H9 (cell line): Measurements from ENCODE around the gene LAMP1. TPM values are rescaled to one million over a fixed set of nuclear protein-coding genes. Genes with fewer than 3 reads are reported as not detected.

Experiments
- DNase-seq: peaks from one replicate; pipeline ENCODE4 v3.0.0-alpha.2; 2017
- H2AFZ ChIP-seq: one replicate; pipeline ENCODE4 v1.6.1; 2013; ENCODE audit warnings: mild to moderate bottlenecking, low read length, control low read depth, moderate library complexity
- H2AK5ac ChIP-seq: 2 replicates; pipeline ENCODE4 v1.6.1; 2013; ENCODE audit warnings: low read length, control low read depth, mixed read lengths; ENCODE audit not compliant: insufficient read length
- H2BK120ac ChIP-seq: one replicate; pipeline ENCODE4 v1.6.1; 2013; ENCODE audit warnings: low read depth, mild to moderate bottlenecking, low read length, control low read depth, inconsistent platforms; ENCODE audit not compliant: poor library complexity, severe bottlenecking
- H2BK12ac ChIP-seq: 2 replicates; pipeline ENCODE4 v1.6.1; 2013; ENCODE audit warnings: low read length, control low read depth, mixed read lengths, low read depth; ENCODE audit not compliant: insufficient read length
- H2BK15ac ChIP-seq: 2 replicates; pipeline ENCODE4 v1.6.1; 2013; ENCODE audit warnings: low read depth, low read length, control low read depth
- H2BK20ac ChIP-seq: one replicate; pipeline ENCODE4 v1.6.1; 2013; ENCODE audit warnings: low read depth, mild to moderate bottlenecking, low read length, control low read depth, inconsistent platforms; ENCODE audit not compliant: poor library complexity, severe bottlenecking
- H2BK5ac ChIP-seq: 2 replicates; pipeline ENCODE4 v1.6.1; 2013; ENCODE audit warnings: low read length, control low read depth, mixed read lengths; ENCODE audit not compliant: insufficient read length
- H3K14ac ChIP-seq: 2 replicates; pipeline ENCODE4 v1.6.1; 2013; ENCODE audit warnings: low read length, control low read depth; ENCODE audit not compliant: insufficient read depth
- H3K18ac ChIP-seq: 2 replicates; pipeline ENCODE4 v1.6.1; 2013; ENCODE audit warnings: low read depth, mild to moderate bottlenecking, mixed read lengths, low read length, control low read depth; ENCODE audit not compliant: insufficient read length
- H3K23ac ChIP-seq: 2 replicates; pipeline ENCODE4 v1.6.1; 2013; ENCODE audit warnings: low read length, control low read depth, mixed read lengths, low read depth; ENCODE audit not compliant: insufficient read length
- H3K23me2 ChIP-seq: 2 replicates; pipeline ENCODE4 v1.6.1; 2013; ENCODE audit warnings: low read depth, mild to moderate bottlenecking, mixed read lengths, low read length, control low read depth; ENCODE audit not compliant: insufficient read length, poor library complexity, severe bottlenecking
- H3K27ac ChIP-seq: 2 replicates; pipeline ENCODE4 v1.5.1; 2013; ENCODE audit warnings: low read length, control low read depth, mixed read lengths, low read depth; ENCODE audit not compliant: insufficient read length
- H3K27me3 ChIP-seq: 2 replicates; pipeline ENCODE4 v1.6.1; 2013; ENCODE audit warnings: low read length, control low read depth, inconsistent platforms; ENCODE audit not compliant: insufficient read depth
- H3K4ac ChIP-seq: 2 replicates; pipeline ENCODE4 v1.6.1; 2013; ENCODE audit warnings: low read depth, mild to moderate bottlenecking, control low read depth, inconsistent platforms, low read length, moderate library complexity
- H3K4me1 ChIP-seq: 2 replicates; pipeline ENCODE4 v1.6.1; 2013; ENCODE audit warnings: low read length, control low read depth, inconsistent platforms; ENCODE audit not compliant: insufficient read depth
- H3K4me2 ChIP-seq: 2 replicates; pipeline ENCODE4 v1.6.1; 2013; ENCODE audit warnings: low read length, control low read depth, mixed read lengths; ENCODE audit not compliant: insufficient read length, insufficient read depth
- H3K56ac ChIP-seq: 2 replicates; pipeline ENCODE4 v1.6.1; 2013; ENCODE audit warnings: low read depth, mild to moderate bottlenecking, mixed read lengths, low read length, control low read depth; ENCODE audit not compliant: insufficient read length
- H3K79me1 ChIP-seq: 2 replicates; pipeline ENCODE4 v1.6.1; 2013; ENCODE audit warnings: low read depth, mild to moderate bottlenecking, moderate library complexity, low read length, control low read depth, inconsistent platforms; ENCODE audit not compliant: insufficient read depth, poor library complexity, severe bottlenecking
- H3K79me2 ChIP-seq: 2 replicates; pipeline ENCODE4 v1.6.1; 2013; ENCODE audit warnings: low read length, control low read depth, inconsistent platforms; ENCODE audit not compliant: insufficient read depth
- H3K9ac ChIP-seq: 2 replicates; pipeline ENCODE4 v1.6.1; 2013; ENCODE audit warnings: low read length, control low read depth, mixed read lengths; ENCODE audit not compliant: insufficient read length; ENCODE audit errors: extremely low read depth
- H3K9me3 ChIP-seq: one replicate; pipeline ENCODE4 v1.6.1; 2013; ENCODE audit warnings: low read depth, low read length, inconsistent platforms; ENCODE audit not compliant: control insufficient read depth
- H3T11ph ChIP-seq: one replicate; pipeline ENCODE4 v1.6.1; 2013; ENCODE audit warnings: mild to moderate bottlenecking, low read length, control low read depth, inconsistent platforms
- H4K20me1 ChIP-seq: one replicate; pipeline ENCODE4 v1.6.1; 2013; ENCODE audit not compliant: control insufficient read depth, insufficient read length, insufficient read depth
- H4K5ac ChIP-seq: 2 replicates; pipeline ENCODE4 v1.6.1; 2013; ENCODE audit warnings: low read depth, mild to moderate bottlenecking, mixed read lengths, low read length, control low read depth; ENCODE audit not compliant: insufficient read length
- H4K8ac ChIP-seq: replicated peaks from 2 replicates; pipeline ENCODE4 v1.6.1; 2013; ENCODE audit warnings: low read length, control low read depth, mixed read lengths, low read depth; ENCODE audit not compliant: insufficient read length
- H4K91ac ChIP-seq: 2 replicates; pipeline ENCODE4 v1.6.1; 2013; ENCODE audit warnings: low read depth, mild to moderate bottlenecking, moderate library complexity, mixed read lengths, low read length, control low read depth; ENCODE audit not compliant: insufficient read length
- H3K27ac Mint-ChIP-seq, 3 experiments: 2 replicates in 2 of 3; 3 replicates in 1 of 3; pipeline ENCODE4 v1.8.0; 2020 to 2021; ENCODE audit warnings: mixed read lengths in 3 of 3, mild to moderate bottlenecking in 1 of 3, moderate library complexity in 1 of 3
- H3K27me3 Mint-ChIP-seq: 2 replicates; pipeline ENCODE4 v1.8.0; 2021; ENCODE audit warnings: low read depth, mild to moderate bottlenecking, moderate library complexity, mixed read lengths
- H3K36me3 Mint-ChIP-seq, 3 experiments: 2 replicates in 2 of 3; 3 replicates in 1 of 3; pipeline ENCODE4 v1.8.0; 2020 to 2021; ENCODE audit warnings: low read depth in 3 of 3, mixed read lengths in 3 of 3; ENCODE audit not compliant: insufficient read depth in 1 of 3
- H3K4me1 Mint-ChIP-seq, 2 experiments: 2 replicates each; pipeline ENCODE4 v1.8.0; 2020; ENCODE audit warnings: mixed read lengths in 2 of 2
- H3K4me3 Mint-ChIP-seq, 2 experiments: 2 replicates in 1 of 2; 3 replicates in 1 of 2; pipeline ENCODE4 v1.8.0; 2020 to 2021; ENCODE audit warnings: mild to moderate bottlenecking in 2 of 2, mixed read lengths in 2 of 2, moderate library complexity in 1 of 2
- H3K9me3 Mint-ChIP-seq, 2 experiments: 2 replicates in 1 of 2; 3 replicates in 1 of 2; pipeline ENCODE4 v1.8.0; 2020; ENCODE audit warnings: mild to moderate bottlenecking in 2 of 2, mixed read lengths in 2 of 2, moderate library complexity in 1 of 2
- CTCF ChIP-seq: fragments of 200-600 bp; sonication (generic); conservative IDR thresholded peaks from 3 replicates; pipeline ENCODE4 v1.8.0; 2021; ENCODE audit warnings: antibody characterized with exemption, mild to moderate bottlenecking
- WGBS: extraction: QIAGEN DNeasy Blood & Tissue Kit; methylation state at CpG from one replicate; pipeline ENCODE4 v1.1.7; 2013; ENCODE audit warnings: missing lambda C conversion rate, low lambda C conversion rate, mixed read lengths; ENCODE audit not compliant: insufficient read length; ENCODE audit errors: extremely low coverage; 5-methylcytosine and 5-hydroxymethylcytosine counted together
- total RNA-seq: library from RNA; stranded (reverse); gene quantifications from 2 replicates; pipeline ENCODE4 v1.2.1, GENCODE V29; 2021

LAMP1 gene
- total RNA-seq, 1 experiment from 2014 or later: 131 TPM

- Histone ChIP-seq H3K4me1 (no peaks in the 10 kb centered on the region; the same call in 1 of the 2 replicates), H2BK20ac (no peak overlapping the region), H4K20me1 (no peaks in the 10 kb centered on the region), H3K14ac (no peak overlapping the region), H3K18ac (no peak overlapping the region), H4K91ac (no peak overlapping the region), H4K8ac (no peak overlapping the region), H2AK5ac (no peak overlapping the region), H2BK15ac (no peak overlapping the region), H3K79me1 (no peaks in the 10 kb centered on the region), H2AFZ (no peak overlapping the region), H3K4ac (no peak overlapping the region), H3K79me2 (no peaks in the 10 kb centered on the region), H3K27ac (no peak overlapping the region), H3T11ph (no peak overlapping the region), H2BK5ac (no peak overlapping the region), H3K56ac (no peak overlapping the region), H2BK120ac (no peak overlapping the region), H3K23me2 (no peaks in the 10 kb centered on the region), H3K27me3 (no peaks in the 10 kb centered on the region), H3K23ac (no peak overlapping the region), H2BK12ac (no peak overlapping the region), H3K9me3 (no peaks in the 10 kb centered on the region), H3K4me2 (no peak overlapping the region), H4K5ac (no peak overlapping the region), H3K9ac (no peak overlapping the region)
- no peak for TF ChIP-seq CTCF
- Mint-ChIP-seq H3K4me1 (peaks cover 2 to 6% of the 10 kb centered on the region in 2 experiments; a peak in 3 of 4 replicates), H3K36me3 (peaks cover 15 to 41% (median 38%) of the 10 kb centered on the region in 3 experiments; a peak in 6 of 7 replicates), H3K9me3 (no peaks in the 10 kb centered on the region), H3K27ac (peak overlapping the region in 2 of 3 experiments; percentile 19 to 41; a peak in 4 of 7 replicates), H3K4me3 (no peak overlapping the region), H3K27me3 (peaks cover 1% of the 10 kb centered on the region; the same call in 1 of the 2 replicates)
- no peak for DNase-seq
- WGBS: no CpG with 5 or more reads among the region's 12 CpGs
Observed at GRCh38 chr13:113328851-113329250, 31.8 kb downstream of the LAMP1 start.
